ENCODE results near the gene SRCIN1. TPM values are rescaled to one million over a fixed set of nuclear protein-coding genes. Genes with fewer than 3 reads are reported as not detected.
"Not testable (repeated sequence)": the region's sequence is repeated elsewhere in the genome, so short reads cannot be mapped to it uniquely, and the experiment has no call there.

SRCIN1 gene
- total RNA-seq, 1 experiment from 2014 or later, result 6.9 TPM

DNA sequence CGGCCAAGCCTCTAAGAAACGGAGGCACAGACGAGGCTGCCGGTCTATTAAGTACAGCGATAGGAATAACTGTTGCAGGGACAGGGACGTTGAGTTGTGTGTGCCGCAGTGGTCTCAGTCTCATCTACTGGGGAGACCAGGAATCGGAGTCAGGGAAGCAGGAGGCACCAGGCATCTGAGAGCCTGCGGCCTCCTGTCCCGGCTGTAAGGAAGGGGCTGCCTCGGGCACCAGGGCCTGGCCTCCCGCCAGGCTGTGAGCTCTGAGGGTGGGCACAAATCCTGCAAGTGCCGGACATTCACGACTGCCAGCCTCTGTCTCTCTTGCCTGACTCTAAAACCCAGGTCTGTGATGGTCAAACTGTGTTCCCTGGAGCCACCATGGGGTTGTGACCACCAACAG lies 101.5 kb downstream of the SRCIN1 start:
- H3K79me1 ChIP-seq (ENCODE audit: insufficient read depth, low read depth, low read length, poor library complexity, severe bottlenecking), result no peaks in the 10 kb centered on the region
- peaks cover 10 to 60% (median 14%) of the 10 kb centered on the region in 3 experiments for H3K36me3 Mint-ChIP-seq (ENCODE audit: insufficient read depth in 1 of 3, low read depth in 3 of 3)
- H2BK20ac ChIP-seq (ENCODE audit: low read depth, low read length, poor library complexity, severe bottlenecking), result no peak overlapping the region
- no peak overlapping the region for H2BK12ac ChIP-seq (ENCODE audit: insufficient read length, low read depth, low read length)
- no peak overlapping the region for H2AFZ ChIP-seq (ENCODE audit: low read length)
- H3K4me2 ChIP-seq (ENCODE audit: insufficient read depth, insufficient read length, low read length), result no peak overlapping the region
- H2BK15ac ChIP-seq (ENCODE audit: low read depth, low read length), result no peak overlapping the region
- H3K9me3 ChIP-seq (ENCODE audit: control insufficient read depth, low read depth, low read length), result no peaks in the 10 kb centered on the region
- peaks cover 2% of the 10 kb centered on the region for H4K20me1 ChIP-seq (ENCODE audit: control insufficient read depth, insufficient read depth, insufficient read length)
- H3K27ac ChIP-seq (ENCODE audit: insufficient read length, low read depth, low read length), result no peak overlapping the region
- no CpG with 5 or more reads among the region's 14 CpGs for WGBS (ENCODE audit: extremely low coverage, insufficient read length, low lambda C conversion rate)
- no peak overlapping the region for H3K56ac ChIP-seq (ENCODE audit: insufficient read length, low read depth, low read length)
- H3K4me3 Mint-ChIP-seq, result no peak overlapping the region
- H3K23me2 ChIP-seq (ENCODE audit: insufficient read length, low read depth, low read length, poor library complexity, severe bottlenecking), result no peaks in the 10 kb centered on the region
- no peak for DNase-seq
- no peak overlapping the region for H2BK120ac ChIP-seq (ENCODE audit: low read depth, low read length, poor library complexity, severe bottlenecking)
- no peak overlapping the region for H4K5ac ChIP-seq (ENCODE audit: insufficient read length, low read depth, low read length)
- no peak overlapping the region for H3T11ph ChIP-seq (ENCODE audit: low read length)
- no peaks in the 10 kb centered on the region for H3K9me3 Mint-ChIP-seq
- no peak overlapping the region for H3K9ac ChIP-seq (ENCODE audit: extremely low read depth, insufficient read length, low read length)
- TF ChIP-seq, protein P1, sequence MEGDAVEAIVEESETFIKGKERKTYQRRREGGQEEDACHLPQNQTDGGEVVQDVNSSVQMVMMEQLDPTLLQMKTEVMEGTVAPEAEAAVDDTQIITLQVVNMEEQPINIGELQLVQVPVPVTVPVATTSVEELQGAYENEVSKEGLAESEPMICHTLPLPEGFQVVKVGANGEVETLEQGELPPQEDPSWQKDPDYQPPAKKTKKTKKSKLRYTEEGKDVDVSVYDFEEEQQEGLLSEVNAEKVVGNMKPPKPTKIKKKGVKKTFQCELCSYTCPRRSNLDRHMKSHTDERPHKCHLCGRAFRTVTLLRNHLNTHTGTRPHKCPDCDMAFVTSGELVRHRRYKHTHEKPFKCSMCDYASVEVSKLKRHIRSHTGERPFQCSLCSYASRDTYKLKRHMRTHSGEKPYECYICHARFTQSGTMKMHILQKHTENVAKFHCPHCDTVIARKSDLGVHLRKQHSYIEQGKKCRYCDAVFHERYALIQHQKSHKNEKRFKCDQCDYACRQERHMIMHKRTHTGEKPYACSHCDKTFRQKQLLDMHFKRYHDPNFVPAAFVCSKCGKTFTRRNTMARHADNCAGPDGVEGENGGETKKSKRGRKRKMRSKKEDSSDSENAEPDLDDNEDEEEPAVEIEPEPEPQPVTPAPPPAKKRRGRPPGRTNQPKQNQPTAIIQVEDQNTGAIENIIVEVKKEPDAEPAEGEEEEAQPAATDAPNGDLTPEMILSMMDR (conservative IDR thresholded peaks at IDR 0.05), result no peak
- no peaks in the 10 kb centered on the region for H3K79me2 ChIP-seq (ENCODE audit: insufficient read depth, low read length)
- H3K4me1 Mint-ChIP-seq, result peaks cover 20 to 33% of the 10 kb centered on the region in 2 experiments
- peaks cover 3% of the 10 kb centered on the region for H3K27me3 Mint-ChIP-seq (ENCODE audit: low read depth)
- no peaks in the 10 kb centered on the region for H3K27me3 ChIP-seq (ENCODE audit: insufficient read depth, low read length)
- H3K18ac ChIP-seq (ENCODE audit: insufficient read length, low read depth, low read length), result no peak overlapping the region
- H4K91ac ChIP-seq (ENCODE audit: insufficient read length, low read depth, low read length), result no peak overlapping the region
- no peak overlapping the region for H3K4ac ChIP-seq (ENCODE audit: low read depth, low read length)
- no peak overlapping the region for H2BK5ac ChIP-seq (ENCODE audit: insufficient read length, low read length)
- H3K14ac ChIP-seq (ENCODE audit: insufficient read depth, low read length), result no peak overlapping the region
- H4K8ac ChIP-seq (replicated peaks; ENCODE audit: insufficient read length, low read depth, low read length), result no peak overlapping the region
- H3K27ac Mint-ChIP-seq, result no peak overlapping the region
- H3K4me1 ChIP-seq (ENCODE audit: insufficient read depth, low read length), result peaks cover 5% of the 10 kb centered on the region; the same call in 1 of the 2 replicates
- no peak overlapping the region for H2AK5ac ChIP-seq (ENCODE audit: insufficient read length, low read length)
- no peak overlapping the region for H3K23ac ChIP-seq (ENCODE audit: insufficient read length, low read depth, low read length)

DNA sequence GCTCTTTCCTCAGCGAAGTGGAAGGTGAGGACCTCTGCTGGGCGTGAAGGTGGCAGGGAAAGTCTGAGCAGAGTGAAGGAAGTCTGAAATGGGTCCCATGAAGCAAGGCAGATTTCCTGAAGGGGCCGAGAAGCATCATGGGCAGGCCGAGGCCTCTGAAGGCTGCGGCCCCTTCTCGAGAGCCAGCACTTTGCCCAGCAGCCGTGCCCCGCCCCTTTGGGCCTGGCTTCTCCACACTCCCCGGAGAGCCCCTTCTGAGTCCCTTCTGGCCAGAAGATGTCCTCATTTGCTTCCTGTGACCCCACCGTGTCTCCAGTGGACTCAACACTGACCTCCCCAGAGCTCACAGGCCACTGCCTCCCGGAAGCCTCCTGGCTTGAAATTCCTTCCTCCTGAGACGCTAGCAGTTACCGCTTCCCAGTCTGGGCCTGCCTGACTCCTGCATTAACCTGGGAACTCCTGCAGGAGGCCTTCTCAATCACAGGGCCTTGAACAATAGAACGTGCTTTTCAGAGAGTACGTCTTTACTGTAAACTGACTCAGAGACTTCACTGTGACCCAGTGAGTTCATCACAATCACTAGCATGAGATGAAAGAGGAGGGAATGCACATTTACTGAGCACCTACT lies 102.4 kb downstream of the SRCIN1 start:
- not testable (repeated sequence) for H2BK5ac ChIP-seq (ENCODE audit: insufficient read length, low read length); H4K5ac ChIP-seq (ENCODE audit: insufficient read length, low read depth, low read length); H3K56ac ChIP-seq (ENCODE audit: insufficient read length, low read depth, low read length); H2BK20ac ChIP-seq (ENCODE audit: low read depth, low read length, poor library complexity, severe bottlenecking); H3K27me3 ChIP-seq (ENCODE audit: insufficient read depth, low read length); H3K4me2 ChIP-seq (ENCODE audit: insufficient read depth, insufficient read length, low read length); H2AK5ac ChIP-seq (ENCODE audit: insufficient read length, low read length); H3K4me3 Mint-ChIP-seq; H3K23ac ChIP-seq (ENCODE audit: insufficient read length, low read depth, low read length); H2BK120ac ChIP-seq (ENCODE audit: low read depth, low read length, poor library complexity, severe bottlenecking); H4K8ac ChIP-seq (replicated peaks; ENCODE audit: insufficient read length, low read depth, low read length); H2BK15ac ChIP-seq (ENCODE audit: low read depth, low read length); H3K4me1 ChIP-seq (ENCODE audit: insufficient read depth, low read length); H3K9me3 ChIP-seq (ENCODE audit: control insufficient read depth, low read depth, low read length); H3K14ac ChIP-seq (ENCODE audit: insufficient read depth, low read length); H3K9ac ChIP-seq (ENCODE audit: extremely low read depth, insufficient read length, low read length); H3K79me2 ChIP-seq (ENCODE audit: insufficient read depth, low read length); H3K79me1 ChIP-seq (ENCODE audit: insufficient read depth, low read depth, low read length, poor library complexity, severe bottlenecking); H3T11ph ChIP-seq (ENCODE audit: low read length); H4K20me1 ChIP-seq (ENCODE audit: control insufficient read depth, insufficient read depth, insufficient read length); H2AFZ ChIP-seq (ENCODE audit: low read length); H4K91ac ChIP-seq (ENCODE audit: insufficient read length, low read depth, low read length); H2BK12ac ChIP-seq (ENCODE audit: insufficient read length, low read depth, low read length); H3K27me3 Mint-ChIP-seq (ENCODE audit: low read depth); H3K27ac ChIP-seq (ENCODE audit: insufficient read length, low read depth, low read length); H3K18ac ChIP-seq (ENCODE audit: insufficient read length, low read depth, low read length); H3K9me3 Mint-ChIP-seq; H3K23me2 ChIP-seq (ENCODE audit: insufficient read length, low read depth, low read length, poor library complexity, severe bottlenecking); H3K4ac ChIP-seq (ENCODE audit: low read depth, low read length)
- Mint-ChIP-seq H3K36me3 (ENCODE audit: insufficient read depth in 1 of 3, low read depth in 3 of 3) (peaks cover 10 to 60% (median 14%) of the 10 kb centered on the region in 3 experiments), H3K4me1 (peaks cover 12 to 32% of the 10 kb centered on the region in 2 experiments), H3K27ac (peak overlapping the region in 2 of 3 experiments; percentile 23 to 69; a peak in 1 of 7 replicates)
- peak; percentile 72 for DNase-seq
- no CpG with 5 or more reads among the region's 15 CpGs for WGBS (ENCODE audit: extremely low coverage, insufficient read length, low lambda C conversion rate)

All from H9 (cell line).